ENCODE data around the gene DIAPH2.

GRCh38 chrX:96861218-96861617 lies 176.6 kb downstream of the DIAPH2 start:
- TF ChIP-seq SP1 (IDR thresholded peaks at IDR 0.05) (no peak), SP1 (CRISPR knock-in tag; IDR thresholded peaks at IDR 0.05) (no peak), RAD21 (CRISPR knock-in tag; IDR thresholded peaks at IDR 0.05) (no peak), REST (IDR thresholded peaks at IDR 0.05; ENCODE audit: borderline replicate concordance in 1 of 2, low read depth in 1 of 2, low read length in 2 of 2) (no peak), EP300 (IDR thresholded peaks at IDR 0.05; ENCODE audit: low read depth in 2 of 2, low read length in 2 of 2) (no peak), EP300 (CRISPR knock-in tag; IDR thresholded peaks at IDR 0.05; ENCODE audit: borderline replicate concordance) (no peak)
- TF ChIP-seq, protein P1, sequence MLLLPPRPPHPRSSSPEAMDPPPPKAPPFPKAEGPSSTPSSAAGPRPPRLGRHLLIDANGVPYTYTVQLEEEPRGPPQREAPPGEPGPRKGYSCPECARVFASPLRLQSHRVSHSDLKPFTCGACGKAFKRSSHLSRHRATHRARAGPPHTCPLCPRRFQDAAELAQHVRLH (CRISPR knock-in tag; IDR thresholded peaks at IDR 0.05; ENCODE audit: borderline replicate concordance, low read depth), result no peak

Measured in HepG2 (cell line).